Fibroblast of mammary gland (primary cell): ENCODE measurements around the gene RAC3.

ENCODE experiments used
- DNase-seq: peaks from one replicate; pipeline ENCODE4 v3.0.0-alpha.2; 2010; ENCODE audit warnings: low read depth
- H3K4me3 ChIP-seq: 2 replicates; pipeline ENCODE4 v1.5.1; 2011; ENCODE audit warnings: low read depth, mild to moderate bottlenecking, low read length, moderate library complexity; ENCODE audit not compliant: control insufficient read depth
- CTCF ChIP-seq: conservative IDR thresholded peaks from 2 replicates; pipeline ENCODE4 v1.5.1; 2011; ENCODE audit warnings: low read depth, low read length, inconsistent platforms; ENCODE audit not compliant: control insufficient read depth, insufficient read depth

RAC3 gene

GRCh38 chr17:82009413-82009812 is 22.1 kb upstream of the RAC3 start:
- TF ChIP-seq CTCF, result no peak
- no peak for DNase-seq
- no peak overlapping the region for H3K4me3 ChIP-seq

GRCh38 chr17:82010575-82011525 is 20.6 kb upstream of the RAC3 start:
- DNase-seq, result no peak
- TF ChIP-seq CTCF, result no peak
- no peak overlapping the region for H3K4me3 ChIP-seq

- no peak for TF ChIP-seq CTCF
- DNase-seq, result no peak
- no peak overlapping the region for H3K4me3 ChIP-seq
Measured at GRCh38 chr17:82011617-82012187, 19.8 kb upstream of the RAC3 start.

- DNase-seq, result no peak
- no peak overlapping the region for H3K4me3 ChIP-seq
- no peak for TF ChIP-seq CTCF
Measured at GRCh38 chr17:82012261-82012639, 19.2 kb upstream of the RAC3 start.

GRCh38 chr17:82012640-82013295 is 18.7 kb upstream of the RAC3 start:
- H3K4me3 ChIP-seq, result no peak overlapping the region
- no peak for TF ChIP-seq CTCF
- no peak for DNase-seq

- no peak for TF ChIP-seq CTCF
- no peak for DNase-seq
- no peak overlapping the region for H3K4me3 ChIP-seq
Measured at GRCh38 chr17:82013341-82013740, 18.1 kb upstream of the RAC3 start.
